Eye (tissue), 1 donor: ENCODE data around the gene TPO.
"Not testable (repeated sequence)": the region's sequence is repeated elsewhere in the genome, so short reads cannot be mapped to it uniquely, and the experiment has no call there.

Source experiments
- DNase-seq: peaks from one replicate; pipeline ENCODE4 v3.0.0-alpha.2; 2015

TPO gene

GRCh38 chr2:1413156-1413710 lies at the start of gene TPO:
Gene TPO, plus strand, starts transcription at chr2:1413463. Its CDS starts 946 bp downstream, at chr2:1414409.
- DNase-seq: no peak

- DNase-seq: no peak
These were observed 46.6 kb upstream of the TPO start for GRCh38 chr2:1366546-1367134.

GRCh38 chr2:1367601-1368000 lies 45.7 kb upstream of the TPO start:
- no peak for DNase-seq

- DNase-seq: no peak
These were observed 43.4 kb upstream of the TPO start for GRCh38 chr2:1369905-1370304.

GRCh38 chr2:1370461-1370860 lies 42.8 kb upstream of the TPO start:
- no peak for DNase-seq

- DNase-seq: no peak
These were observed 42.2 kb upstream of the TPO start for GRCh38 chr2:1371082-1371481.

- no peak for DNase-seq
These were observed 39.4 kb upstream of the TPO start for GRCh38 chr2:1373830-1374229.

GRCh38 chr2:1374287-1374686 lies 39.0 kb upstream of the TPO start:
- no peak for DNase-seq

GRCh38 chr2:1375794-1376193 lies 37.5 kb upstream of the TPO start:
- no peak for DNase-seq

- no peak for DNase-seq
These were observed 35.8 kb upstream of the TPO start for GRCh38 chr2:1377473-1377872.

- DNase-seq: no peak
These were observed 34.7 kb upstream of the TPO start for GRCh38 chr2:1378456-1379150.

GRCh38 chr2:1381644-1382043 lies 31.6 kb upstream of the TPO start:
- no peak for DNase-seq

- not testable (repeated sequence) for DNase-seq
These were observed 25.1 kb upstream of the TPO start for GRCh38 chr2:1387954-1388725.

- not testable (repeated sequence) for DNase-seq
These were observed 23.1 kb upstream of the TPO start for GRCh38 chr2:1390118-1390517.

- no peak for DNase-seq
These were observed 19.9 kb upstream of the TPO start for GRCh38 chr2:1393321-1393720.

- no peak for DNase-seq
These were observed 18.4 kb upstream of the TPO start for GRCh38 chr2:1394709-1395408.

- no peak for DNase-seq
These were observed 15.9 kb upstream of the TPO start for GRCh38 chr2:1397350-1397749.

- DNase-seq: no peak
These were observed 15.1 kb upstream of the TPO start for GRCh38 chr2:1398191-1398590.

GRCh38 chr2:1400943-1401735 lies 12.1 kb upstream of the TPO start:
- DNase-seq: no peak

GRCh38 chr2:1402064-1402463 lies 11.2 kb upstream of the TPO start:
- DNase-seq: no peak

GRCh38 chr2:1403565-1403964 lies 9.7 kb upstream of the TPO start:
- DNase-seq: no peak

GRCh38 chr2:1405124-1405523 lies 8.1 kb upstream of the TPO start:
- no peak for DNase-seq
